Bronchial epithelial cell (primary cell): ENCODE measurements around the gene OR4K13. TPM values are rescaled to one million over a fixed set of nuclear protein-coding genes. Genes with fewer than 3 reads are reported as not detected.

Experiments used
- DNase-seq: peaks from one replicate; pipeline ENCODE4 v3.0.0-alpha.2; 2010; ENCODE audit warnings: low read depth
- FAIRE-seq: peaks from 2 replicates; lab custom pipeline; 2011; peaks lifted over from hg19 to GRCh38; lab: Jason Lieb, UNC
- H3K27me3 ChIP-seq: 2 replicates; pipeline ENCODE4 v1.5.1; 2011; ENCODE audit warnings: low read length; ENCODE audit not compliant: control insufficient read depth, insufficient read depth
- H3K36me3 ChIP-seq: 2 replicates; pipeline ENCODE4 v1.5.1; 2011; ENCODE audit warnings: low read length; ENCODE audit not compliant: control insufficient read depth, insufficient read depth
- H3K4me3 ChIP-seq: 2 replicates; pipeline ENCODE4 v1.5.1; 2011; ENCODE audit warnings: mild to moderate bottlenecking, low read depth, low read length, control low read depth
- total RNA-seq: library from RNA; depleted of rRNA; stranded (reverse); fragments of >200 nt; gene quantifications from 2 replicates; pipeline ENCODE4 v1.2.1, GENCODE V29; 2014
- TF ChIP-seq, protein P1 (sequence below): IDR thresholded peaks from 2 replicates; pipeline ENCODE4 v1.5.1; 2011; ENCODE audit warnings: mild to moderate bottlenecking, moderate library complexity, low read length, control low read depth, inconsistent platforms; ENCODE audit not compliant: insufficient read depth, severe bottlenecking

The OR4K13 gene, protein sequence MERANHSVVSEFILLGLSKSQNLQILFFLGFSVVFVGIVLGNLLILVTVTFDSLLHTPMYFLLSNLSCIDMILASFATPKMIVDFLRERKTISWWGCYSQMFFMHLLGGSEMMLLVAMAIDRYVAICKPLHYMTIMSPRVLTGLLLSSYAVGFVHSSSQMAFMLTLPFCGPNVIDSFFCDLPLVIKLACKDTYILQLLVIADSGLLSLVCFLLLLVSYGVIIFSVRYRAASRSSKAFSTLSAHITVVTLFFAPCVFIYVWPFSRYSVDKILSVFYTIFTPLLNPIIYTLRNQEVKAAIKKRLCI
- total RNA-seq = not detected in 2 replicates

DNA sequence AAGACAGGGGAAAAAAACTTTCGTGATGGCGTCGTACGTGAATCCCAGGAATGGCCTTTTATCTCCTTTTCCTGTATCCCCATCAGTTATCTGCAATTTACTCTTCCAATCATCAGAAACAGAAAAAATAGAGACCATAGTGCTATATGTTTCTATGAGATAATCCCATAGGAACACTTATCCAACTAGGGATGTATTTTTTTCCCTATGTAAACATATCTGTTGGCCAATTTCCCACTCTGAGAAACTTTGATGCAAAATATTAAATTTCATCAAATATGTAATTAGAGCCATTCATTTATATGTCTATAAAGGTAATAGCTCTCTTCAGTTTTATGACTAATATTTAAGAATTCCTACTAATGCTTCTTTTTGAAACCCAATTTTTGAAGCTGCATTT, at the start of gene OR4K13:
OR4K13 (minus strand) TSS at position 101 of the 400 bp plus-strand sequence. CDS start 1,280 bp downstream, outside the sequence.
- Histone ChIP-seq H3K27me3 (no peaks in the 10 kb centered on the region), H3K4me3 (no peak within 1 kb of the TSS), H3K36me3 (no peaks in the 10 kb centered on the region)
- no peak for DNase-seq
- TF ChIP-seq, protein P1, sequence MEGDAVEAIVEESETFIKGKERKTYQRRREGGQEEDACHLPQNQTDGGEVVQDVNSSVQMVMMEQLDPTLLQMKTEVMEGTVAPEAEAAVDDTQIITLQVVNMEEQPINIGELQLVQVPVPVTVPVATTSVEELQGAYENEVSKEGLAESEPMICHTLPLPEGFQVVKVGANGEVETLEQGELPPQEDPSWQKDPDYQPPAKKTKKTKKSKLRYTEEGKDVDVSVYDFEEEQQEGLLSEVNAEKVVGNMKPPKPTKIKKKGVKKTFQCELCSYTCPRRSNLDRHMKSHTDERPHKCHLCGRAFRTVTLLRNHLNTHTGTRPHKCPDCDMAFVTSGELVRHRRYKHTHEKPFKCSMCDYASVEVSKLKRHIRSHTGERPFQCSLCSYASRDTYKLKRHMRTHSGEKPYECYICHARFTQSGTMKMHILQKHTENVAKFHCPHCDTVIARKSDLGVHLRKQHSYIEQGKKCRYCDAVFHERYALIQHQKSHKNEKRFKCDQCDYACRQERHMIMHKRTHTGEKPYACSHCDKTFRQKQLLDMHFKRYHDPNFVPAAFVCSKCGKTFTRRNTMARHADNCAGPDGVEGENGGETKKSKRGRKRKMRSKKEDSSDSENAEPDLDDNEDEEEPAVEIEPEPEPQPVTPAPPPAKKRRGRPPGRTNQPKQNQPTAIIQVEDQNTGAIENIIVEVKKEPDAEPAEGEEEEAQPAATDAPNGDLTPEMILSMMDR = no peak
- FAIRE-seq = no peak

DNA sequence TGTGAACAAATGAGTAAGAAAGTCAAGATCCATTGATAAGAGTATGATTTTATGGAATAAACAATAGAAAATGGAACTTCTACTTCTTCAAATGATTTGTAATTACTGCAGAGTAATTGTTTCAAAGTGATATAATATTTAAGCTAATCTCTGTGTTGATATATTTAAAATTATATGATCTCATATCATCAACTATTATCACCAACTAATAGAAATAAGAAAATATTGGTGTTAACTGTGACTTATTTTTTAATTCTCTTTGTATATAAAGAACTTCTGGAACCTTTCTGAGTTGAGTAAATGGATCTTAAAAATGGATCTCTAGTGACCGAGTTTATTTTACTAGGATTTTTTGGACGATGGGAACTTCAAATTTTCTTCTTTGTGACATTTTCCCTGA, 23.9 kb upstream of the OR4K13 start, which contains the start of gene OR4L1:
OR4L1 (plus strand) TSS at position 301 of the 400 bp plus-strand sequence; CDS start at position 301, 0 bp downstream.
- no peak within 1 kb of the TSS for H3K4me3 ChIP-seq
- FAIRE-seq = no peak
- H3K36me3 ChIP-seq = no peaks in the 10 kb centered on the region
- no peak for DNase-seq
- no peaks in the 10 kb centered on the region for H3K27me3 ChIP-seq
- TF ChIP-seq, protein P1 = no peak

DNA sequence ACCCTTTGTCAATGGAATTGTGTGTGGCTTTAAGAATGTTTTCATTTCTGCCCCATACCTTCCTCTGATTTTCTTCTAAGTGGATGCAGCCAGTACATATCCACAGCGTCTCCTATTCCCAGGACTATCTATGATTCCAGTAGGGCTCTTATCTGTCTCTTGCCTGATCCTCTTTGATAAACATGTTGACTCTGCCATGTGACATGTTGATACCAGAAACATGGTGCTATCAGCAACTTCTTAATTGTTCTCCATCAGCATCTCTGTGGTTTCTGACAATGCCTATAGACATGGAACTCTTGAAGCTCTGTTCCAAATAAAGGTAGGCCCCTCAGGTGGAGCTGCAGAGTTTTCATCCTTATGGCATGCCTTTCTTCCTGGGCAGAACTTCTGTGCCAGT, 12.4 kb upstream of the OR4K13 start:
- TF ChIP-seq, protein P1 = no peak
- DNase-seq = no peak

DNA sequence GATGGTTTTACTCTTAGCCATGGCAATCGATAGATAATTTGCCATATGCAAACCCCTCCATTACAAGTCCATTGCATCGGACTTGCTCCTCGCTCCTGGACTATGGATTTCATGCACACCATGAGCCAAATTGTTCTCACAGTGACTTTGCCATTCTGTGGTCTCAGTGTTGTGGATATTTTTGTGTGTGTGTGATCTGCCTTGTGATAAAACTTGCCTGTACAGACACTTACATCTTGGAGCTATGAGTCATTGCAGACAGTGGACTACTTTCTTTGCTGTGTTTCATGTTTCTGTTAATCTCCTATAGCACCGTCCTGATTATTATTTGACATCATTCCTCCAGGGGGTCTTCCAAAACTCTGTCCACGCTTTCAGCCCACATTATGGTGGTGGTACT, 8.4 kb upstream of the OR4K13 start:
- TF ChIP-seq, protein P1 = no peak
- no peak overlapping the region for H3K4me3 ChIP-seq
- no peaks in the 10 kb centered on the region for H3K36me3 ChIP-seq
- FAIRE-seq = no peak
- no peak for DNase-seq
- H3K27me3 ChIP-seq = no peaks in the 10 kb centered on the region

More for the DNA sequence above, 12.4 kb upstream of the OR4K13 start:
- Histone ChIP-seq H3K4me3 (no peak overlapping the region), H3K36me3 (no peaks in the 10 kb centered on the region), H3K27me3 (no peaks in the 10 kb centered on the region)
- FAIRE-seq = no peak

DNA sequence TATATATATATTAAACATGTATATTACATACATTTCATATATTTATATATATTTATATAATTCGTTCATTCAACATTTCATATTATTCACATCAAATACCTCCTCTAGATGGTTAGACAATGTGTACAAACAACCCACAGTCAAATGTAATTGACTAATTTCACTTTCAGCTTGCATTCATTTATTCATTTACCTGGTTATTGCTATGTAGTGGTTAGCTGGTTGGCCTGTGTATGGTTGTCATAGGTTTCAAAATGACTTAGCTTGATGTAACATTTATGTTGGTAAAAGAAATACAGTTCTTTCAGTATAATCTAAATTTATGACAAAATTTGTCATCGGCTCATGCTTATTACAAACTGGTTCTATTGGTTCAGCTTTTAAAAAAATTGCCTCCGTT, 389 bp downstream of the OR4K13 start:
- no peak overlapping the region for H3K4me3 ChIP-seq
- FAIRE-seq = no peak

More for the DNA sequence above, 389 bp downstream of the OR4K13 start:
- TF ChIP-seq, protein P1 = no peak
- DNase-seq = no peak
- Histone ChIP-seq H3K27me3 (no peaks in the 10 kb centered on the region), H3K36me3 (no peaks in the 10 kb centered on the region)
